Measurements from ENCODE around the gene KMT2A.

Gene KMT2A

GRCh38 chr11:118531597-118532084 lies 95.3 kb downstream of the KMT2A start:
- TF ChIP-seq TAF1 (IDR thresholded peaks at IDR 0.05; ENCODE audit: low read depth) (no peak), YY1 (IDR thresholded peaks at IDR 0.05; ENCODE audit: low read depth) (no peak), TEAD4 (IDR thresholded peaks at IDR 0.05) (no peak), TCF12 (IDR thresholded peaks at IDR 0.05; ENCODE audit: low read depth) (no peak), MAX (IDR thresholded peaks at IDR 0.05) (no peak), EP300 (IDR thresholded peaks at IDR 0.05; ENCODE audit: borderline replicate concordance) (no peak), ZBTB7A (IDR thresholded peaks at IDR 0.05; ENCODE audit: low read depth) (no peak), FOXM1 (IDR thresholded peaks at IDR 0.05; ENCODE audit: borderline replicate concordance, low read depth) (no peak), CREB1 (IDR thresholded peaks at IDR 0.05; ENCODE audit: low read depth) (no peak), RAD21 (IDR thresholded peaks at IDR 0.05; ENCODE audit: low read depth) (no peak), EGR1 (IDR thresholded peaks at IDR 0.05) (no peak)
- TF ChIP-seq, protein P1, sequence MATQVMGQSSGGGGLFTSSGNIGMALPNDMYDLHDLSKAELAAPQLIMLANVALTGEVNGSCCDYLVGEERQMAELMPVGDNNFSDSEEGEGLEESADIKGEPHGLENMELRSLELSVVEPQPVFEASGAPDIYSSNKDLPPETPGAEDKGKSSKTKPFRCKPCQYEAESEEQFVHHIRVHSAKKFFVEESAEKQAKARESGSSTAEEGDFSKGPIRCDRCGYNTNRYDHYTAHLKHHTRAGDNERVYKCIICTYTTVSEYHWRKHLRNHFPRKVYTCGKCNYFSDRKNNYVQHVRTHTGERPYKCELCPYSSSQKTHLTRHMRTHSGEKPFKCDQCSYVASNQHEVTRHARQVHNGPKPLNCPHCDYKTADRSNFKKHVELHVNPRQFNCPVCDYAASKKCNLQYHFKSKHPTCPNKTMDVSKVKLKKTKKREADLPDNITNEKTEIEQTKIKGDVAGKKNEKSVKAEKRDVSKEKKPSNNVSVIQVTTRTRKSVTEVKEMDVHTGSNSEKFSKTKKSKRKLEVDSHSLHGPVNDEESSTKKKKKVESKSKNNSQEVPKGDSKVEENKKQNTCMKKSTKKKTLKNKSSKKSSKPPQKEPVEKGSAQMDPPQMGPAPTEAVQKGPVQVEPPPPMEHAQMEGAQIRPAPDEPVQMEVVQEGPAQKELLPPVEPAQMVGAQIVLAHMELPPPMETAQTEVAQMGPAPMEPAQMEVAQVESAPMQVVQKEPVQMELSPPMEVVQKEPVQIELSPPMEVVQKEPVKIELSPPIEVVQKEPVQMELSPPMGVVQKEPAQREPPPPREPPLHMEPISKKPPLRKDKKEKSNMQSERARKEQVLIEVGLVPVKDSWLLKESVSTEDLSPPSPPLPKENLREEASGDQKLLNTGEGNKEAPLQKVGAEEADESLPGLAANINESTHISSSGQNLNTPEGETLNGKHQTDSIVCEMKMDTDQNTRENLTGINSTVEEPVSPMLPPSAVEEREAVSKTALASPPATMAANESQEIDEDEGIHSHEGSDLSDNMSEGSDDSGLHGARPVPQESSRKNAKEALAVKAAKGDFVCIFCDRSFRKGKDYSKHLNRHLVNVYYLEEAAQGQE (IDR thresholded peaks at IDR 0.05; ENCODE audit: low read depth): no peak

- TF ChIP-seq NFIC (IDR thresholded peaks at IDR 0.05) (no peak), YY1 (IDR thresholded peaks at IDR 0.05; ENCODE audit: low read depth) (no peak), EP300 (IDR thresholded peaks at IDR 0.05; ENCODE audit: borderline replicate concordance) (no peak), CEBPB (IDR thresholded peaks at IDR 0.05) (no peak), FOXM1 (IDR thresholded peaks at IDR 0.05; ENCODE audit: borderline replicate concordance, low read depth) (no peak), MAX (IDR thresholded peaks at IDR 0.05) (no peak), CREB1 (IDR thresholded peaks at IDR 0.05; ENCODE audit: low read depth) (no peak), RAD21 (IDR thresholded peaks at IDR 0.05; ENCODE audit: low read depth) (no peak), ZBTB7A (IDR thresholded peaks at IDR 0.05; ENCODE audit: low read depth) (no peak), TAF1 (IDR thresholded peaks at IDR 0.05; ENCODE audit: low read depth) (no peak), TCF12 (IDR thresholded peaks at IDR 0.05; ENCODE audit: low read depth) (no peak), EGR1 (IDR thresholded peaks at IDR 0.05) (no peak)
- TF ChIP-seq, protein P1 (IDR thresholded peaks at IDR 0.05; ENCODE audit: low read depth): no peak
- TF ChIP-seq, protein P2, sequence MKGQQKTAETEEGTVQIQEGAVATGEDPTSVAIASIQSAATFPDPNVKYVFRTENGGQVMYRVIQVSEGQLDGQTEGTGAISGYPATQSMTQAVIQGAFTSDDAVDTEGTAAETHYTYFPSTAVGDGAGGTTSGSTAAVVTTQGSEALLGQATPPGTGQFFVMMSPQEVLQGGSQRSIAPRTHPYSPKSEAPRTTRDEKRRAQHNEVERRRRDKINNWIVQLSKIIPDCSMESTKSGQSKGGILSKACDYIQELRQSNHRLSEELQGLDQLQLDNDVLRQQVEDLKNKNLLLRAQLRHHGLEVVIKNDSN (IDR thresholded peaks at IDR 0.05): no peak
Observed at GRCh38 chr11:118532091-118532490, 95.8 kb downstream of the KMT2A start.

DNA sequence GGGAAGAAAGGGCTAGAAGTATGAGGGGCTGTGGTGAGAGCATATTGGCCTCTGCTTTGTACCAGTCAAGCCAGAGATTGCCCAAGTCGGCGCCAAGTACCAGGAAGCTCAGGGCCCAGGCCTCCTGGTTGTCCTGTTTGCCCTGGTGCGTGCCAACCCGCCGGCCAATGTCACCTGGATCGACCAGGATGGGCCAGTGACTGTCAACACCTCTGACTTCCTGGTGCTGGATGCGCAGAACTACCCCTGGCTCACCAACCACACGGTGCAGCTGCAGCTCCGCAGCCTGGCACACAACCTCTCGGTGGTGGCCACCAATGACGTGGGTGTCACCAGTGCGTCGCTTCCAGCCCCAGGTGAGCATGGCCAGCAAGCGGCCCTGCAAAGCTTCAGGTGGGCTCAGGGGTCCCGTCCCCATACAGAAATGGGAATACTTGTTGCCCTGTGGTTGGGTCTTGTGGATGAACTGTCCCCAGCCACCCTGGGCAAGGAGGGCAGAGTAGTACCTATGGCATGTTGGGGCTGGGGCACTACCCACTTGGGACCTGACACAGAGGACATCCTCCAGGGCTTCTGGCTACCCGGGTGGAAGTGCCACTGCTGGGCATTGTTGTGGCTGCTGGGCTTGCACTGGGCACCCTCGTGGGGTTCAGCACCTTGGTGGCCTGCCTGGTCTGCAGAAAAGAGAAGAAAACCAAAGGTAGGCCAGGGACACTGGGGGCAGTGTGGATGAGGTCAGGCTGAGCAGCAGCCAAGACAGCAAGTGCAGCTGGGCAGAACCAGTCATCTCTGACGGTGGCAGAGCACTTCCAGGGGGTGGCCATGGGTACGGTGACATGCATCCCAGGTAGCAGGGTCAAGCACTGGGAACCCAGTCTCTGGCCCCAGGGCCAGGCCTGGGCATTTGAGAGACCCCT lies 96.8 kb downstream of the KMT2A start:
- TF ChIP-seq, protein P1 (IDR thresholded peaks at IDR 0.05; ENCODE audit: low read depth): no peak
- no peak for TF ChIP-seq RAD21 (IDR thresholded peaks at IDR 0.05; ENCODE audit: low read depth)
- no peak for TF ChIP-seq ZBTB7A (IDR thresholded peaks at IDR 0.05; ENCODE audit: low read depth)
- TF ChIP-seq, protein P2 (IDR thresholded peaks at IDR 0.05): no peak

Data from Ishikawa (cell line).